Tibial nerve (tissue), 4 donors: ENCODE results near the gene SLC25A52. TPM values are rescaled to one million over a fixed set of nuclear protein-coding genes. Genes with fewer than 3 reads are reported as not detected.
"Not testable (repeated sequence)": the region's sequence is repeated elsewhere in the genome, so short reads cannot be mapped to it uniquely, and the experiment has no call there.

Experiments
- DNase-seq, 2 donors: peaks; one replicate each; pipeline ENCODE4 v3.0.0-alpha.2; 2019; ENCODE audit warnings: low spot score in 2 of 2
- H3K27ac ChIP-seq, 4 donors: fragments of 200-600 bp; sonication (generic) in 3 of 4; one replicate each; pipeline ENCODE4 v1.5.1; 2017 to 2019; ENCODE audit warnings: mild to moderate bottlenecking in 1 of 4
- H3K27me3 ChIP-seq, 2 donors: fragments of 200-600 bp; sonication (generic) in 1 of 2; one replicate each; pipeline versions ENCODE4 v1.5.1 to v1.6.0; 2017 to 2019
- H3K36me3 ChIP-seq, 3 donors: fragments of 200-600 bp; sonication (generic); one replicate each; pipeline ENCODE4 v1.5.1; 2018 to 2019
- H3K4me1 ChIP-seq, 4 donors: fragments of 200-600 bp; sonication (generic) in 3 of 4; one replicate each; pipeline ENCODE4 v1.5.1; 2017 to 2019
- H3K4me3 ChIP-seq, 4 donors: fragments of 200-600 bp; sonication (generic) in 3 of 4; one replicate each; pipeline ENCODE4 v1.5.1; 2017 to 2019; ENCODE audit warnings: mild to moderate bottlenecking in 1 of 4, moderate library complexity in 1 of 4
- H3K9me3 ChIP-seq, 4 donors: fragments of 200-600 bp; sonication (generic) in 3 of 4; one replicate each; pipeline ENCODE4 v1.5.1; 2017 to 2019
- CTCF ChIP-seq, 5 experiments: fragments of 200-600 bp in 3 of 5; fragments of 450-650 bp in 2 of 5; sonication (generic) in 3 of 5; IDR thresholded peaks; one replicate each; pipeline ENCODE4 v1.5.1; 2016 to 2019; ENCODE audit warnings: antibody characterized with exemption in 5 of 5, mild to moderate bottlenecking in 3 of 5, moderate library complexity in 2 of 5
- EP300 ChIP-seq, 2 donors: sonication (generic); formaldehyde crosslinking; IDR thresholded peaks; one replicate each; pipeline ENCODE4 v1.6.1; 2017; ENCODE audit warnings: antibody characterized with exemption in 2 of 2, mild to moderate bottlenecking in 1 of 2
- POLR2A ChIP-seq, 2 donors: fragments of 450-650 bp; IDR thresholded peaks; one replicate each; pipeline ENCODE4 v1.6.1; 2017; ENCODE audit warnings: antibody characterized with exemption in 2 of 2, mild to moderate bottlenecking in 2 of 2, moderate library complexity in 2 of 2
- WGBS, 2 donors: methylation state at CpG; one replicate each; pipeline ENCODE4 v1.1.5; 2018; 5-methylcytosine and 5-hydroxymethylcytosine counted together
- total RNA-seq, 4 donors: library from RNA; depleted of rRNA; stranded (reverse); fragments of >200 nt; gene quantifications; one replicate each; pipeline ENCODE4 v1.1.0, GENCODE V29; 2016

Gene SLC25A52
- total RNA-seq = not detected

GRCh38 chr18:31760695-31761094, at the start of gene SLC25A52:
TSS of gene SLC25A52 (minus strand) at chr18:31760880. CDS start at chr18:31760661, 219 bp downstream.
- Histone ChIP-seq H3K9me3 (no peaks in the 10 kb centered on the region), H3K4me3 (no peak within 1 kb of the TSS), H3K27ac (no peak within 1 kb of the TSS), H3K27me3 (no peaks in the 10 kb centered on the region), H3K36me3 (no peaks in the 10 kb centered on the region), H3K4me1 (no peaks in the 10 kb centered on the region)
- TF ChIP-seq EP300 (IDR thresholded peaks at IDR 0.05) = no peak
- no peak for TF ChIP-seq POLR2A (IDR thresholded peaks at IDR 0.05)
- no peak for TF ChIP-seq CTCF (IDR thresholded peaks at IDR 0.05)
- no peak for DNase-seq
- WGBS, 2 donors = 75 to 85% methylated on average over 21 of the region's 21 CpGs

GRCh38 chr18:31809049-31809448, 48.4 kb upstream of the SLC25A52 start:
- H3K4me3 ChIP-seq, H3K36me3 ChIP-seq, H3K9me3 ChIP-seq, H3K4me1 ChIP-seq, H3K27ac ChIP-seq, H3K27me3 ChIP-seq, DNase-seq: not testable (repeated sequence)
- 78 to 89% methylated on average over 4 of the region's 4 CpGs for WGBS, 2 donors

- Histone ChIP-seq H3K36me3 (no peaks in the 10 kb centered on the region), H3K4me1 (no peaks in the 10 kb centered on the region), H3K27me3 (no peaks in the 10 kb centered on the region), H3K27ac (no peak overlapping the region), H3K9me3 (no peaks in the 10 kb centered on the region), H3K4me3 (no peak overlapping the region)
- WGBS, 2 donors = 76 to 78% methylated on average over 2 of the region's 2 CpGs
- no peak for DNase-seq
- no peak for TF ChIP-seq CTCF (IDR thresholded peaks at IDR 0.05)
- TF ChIP-seq EP300 (IDR thresholded peaks at IDR 0.05) = no peak
These were observed 40.4 kb upstream of the SLC25A52 start for GRCh38 chr18:31801078-31801477.

- 79 to 87% methylated on average over 5 of the region's 5 CpGs for WGBS, 2 donors
- H3K4me1 ChIP-seq, H3K4me3 ChIP-seq, H3K27ac ChIP-seq, H3K9me3 ChIP-seq, H3K27me3 ChIP-seq, H3K36me3 ChIP-seq, DNase-seq: not testable (repeated sequence)
These were observed 38.6 kb upstream of the SLC25A52 start for GRCh38 chr18:31799257-31799656.

GRCh38 chr18:31798399-31798798, 37.7 kb upstream of the SLC25A52 start:
- Histone ChIP-seq H3K27me3 (no peaks in the 10 kb centered on the region), H3K4me1 (no peaks in the 10 kb centered on the region), H3K9me3 (no peaks in the 10 kb centered on the region), H3K4me3 (no peak overlapping the region), H3K36me3 (no peaks in the 10 kb centered on the region), H3K27ac (no peak overlapping the region)
- no peak for TF ChIP-seq CTCF (IDR thresholded peaks at IDR 0.05)
- WGBS, 2 donors = 57 to 89% methylated on average over 2 of the region's 2 CpGs
- DNase-seq = no peak

- no peaks in the 10 kb centered on the region for H3K36me3 ChIP-seq
- no peak for DNase-seq
- no peak overlapping the region for H3K27ac ChIP-seq
- H3K27me3 ChIP-seq = no peaks in the 10 kb centered on the region
- no peaks in the 10 kb centered on the region for H3K4me1 ChIP-seq
- no peak overlapping the region for H3K4me3 ChIP-seq
- H3K9me3 ChIP-seq = no peaks in the 10 kb centered on the region
- 80 to 81% methylated on average over 2 of the region's 2 CpGs for WGBS, 2 donors
- TF ChIP-seq EP300 (IDR thresholded peaks at IDR 0.05) (no peak), CTCF (IDR thresholded peaks at IDR 0.05) (no peak), POLR2A (IDR thresholded peaks at IDR 0.05) (no peak)
These were observed 35.1 kb upstream of the SLC25A52 start for GRCh38 chr18:31795747-31796146.
